GM15510 (cell line): ENCODE data around the gene KCND3.

Experiments
- POLR2A ChIP-seq: IDR thresholded peaks from 3 replicates; pipeline ENCODE4 v1.6.1; 2011; ENCODE audit warnings: borderline replicate concordance; ENCODE audit not compliant: insufficient read length; ENCODE audit errors: extremely low read depth

The KCND3 gene

GRCh38 chr1:111789666-111790316 lies 199.7 kb downstream of the KCND3 start:
- no peak for TF ChIP-seq POLR2A

GRCh38 chr1:111789142-111789541 lies 200.3 kb downstream of the KCND3 start:
- no peak for TF ChIP-seq POLR2A

- no peak for TF ChIP-seq POLR2A
Observed at GRCh38 chr1:111786669-111787207, 202.7 kb downstream of the KCND3 start.

GRCh38 chr1:111784273-111784901 lies 205.1 kb downstream of the KCND3 start:
- TF ChIP-seq POLR2A = no peak

DNA sequence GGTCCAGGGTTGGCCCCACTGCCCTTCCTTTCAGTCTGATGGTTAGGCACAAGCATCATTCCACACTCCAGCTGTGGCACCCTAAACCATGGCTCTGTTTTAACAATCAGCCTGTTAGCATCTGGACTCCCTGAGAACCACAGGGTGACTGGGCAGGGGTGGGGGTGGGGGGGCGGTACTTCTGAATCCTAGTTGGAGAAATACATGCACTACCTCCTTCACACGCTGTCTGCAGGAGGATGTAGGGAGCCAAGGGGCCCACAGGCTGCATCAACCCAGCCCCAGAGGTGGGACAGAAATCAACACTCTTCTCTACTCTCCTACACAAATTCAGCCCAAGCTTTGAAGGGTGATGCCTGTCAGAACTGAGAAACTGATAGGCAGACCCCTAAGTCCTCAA lies 209.9 kb downstream of the KCND3 start:
- no peak for TF ChIP-seq POLR2A

DNA sequence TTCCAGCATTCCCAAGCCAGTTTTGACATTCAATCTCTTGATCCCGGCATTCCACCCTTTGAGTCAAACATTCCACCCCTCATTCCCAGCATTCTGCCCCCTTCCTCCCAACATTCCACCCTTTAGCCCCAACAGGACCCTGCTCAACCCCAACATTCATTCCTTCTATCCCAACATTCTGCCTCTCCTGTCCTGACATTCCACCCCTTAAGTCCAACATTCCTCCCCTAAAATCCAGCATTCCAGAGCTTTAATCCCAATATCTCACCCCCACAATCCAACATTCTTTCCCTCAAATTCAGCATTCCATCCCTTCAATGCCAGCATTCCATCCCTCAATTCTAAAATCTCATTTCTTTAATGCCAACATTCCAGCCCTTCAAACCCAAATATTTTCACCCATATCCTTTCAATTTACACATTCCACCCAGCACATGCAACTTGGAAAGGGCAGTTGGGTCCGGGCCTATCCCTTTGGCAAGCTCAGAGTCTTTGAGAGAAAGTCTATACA lies 210.9 kb downstream of the KCND3 start:
- no peak for TF ChIP-seq POLR2A

GRCh38 chr1:111778066-111778465 lies 211.4 kb downstream of the KCND3 start:
- TF ChIP-seq POLR2A = no peak

GRCh38 chr1:111777301-111777700 lies 212.2 kb downstream of the KCND3 start:
- no peak for TF ChIP-seq POLR2A

GRCh38 chr1:111776861-111777260 lies 212.6 kb downstream of the KCND3 start:
- no peak for TF ChIP-seq POLR2A

GRCh38 chr1:111776391-111776790 lies 213.1 kb downstream of the KCND3 start:
- TF ChIP-seq POLR2A = no peak

GRCh38 chr1:111775966-111776365 lies 213.5 kb downstream of the KCND3 start:
- TF ChIP-seq POLR2A = no peak

DNA sequence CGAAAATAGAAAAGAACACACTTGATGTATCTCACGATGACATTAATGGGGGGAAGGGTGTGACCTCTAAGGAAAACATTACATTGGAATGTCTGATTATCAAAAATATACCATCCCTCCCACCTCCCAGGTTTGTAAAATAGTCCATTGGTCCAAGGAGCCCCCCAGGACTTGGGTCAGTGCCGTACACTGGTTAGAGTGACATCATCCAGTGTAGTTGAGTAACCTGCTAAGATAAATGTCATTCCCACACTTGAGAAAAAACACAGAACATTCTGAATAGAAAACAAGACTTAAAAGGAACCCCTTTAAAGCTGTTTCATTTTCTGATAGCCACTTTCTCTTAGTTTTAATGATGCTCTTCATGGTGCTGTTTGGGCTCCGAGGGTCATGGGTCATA lies 218.6 kb downstream of the KCND3 start:
- no peak for TF ChIP-seq POLR2A

GRCh38 chr1:111769517-111770146 lies 219.8 kb downstream of the KCND3 start:
- no peak for TF ChIP-seq POLR2A

DNA sequence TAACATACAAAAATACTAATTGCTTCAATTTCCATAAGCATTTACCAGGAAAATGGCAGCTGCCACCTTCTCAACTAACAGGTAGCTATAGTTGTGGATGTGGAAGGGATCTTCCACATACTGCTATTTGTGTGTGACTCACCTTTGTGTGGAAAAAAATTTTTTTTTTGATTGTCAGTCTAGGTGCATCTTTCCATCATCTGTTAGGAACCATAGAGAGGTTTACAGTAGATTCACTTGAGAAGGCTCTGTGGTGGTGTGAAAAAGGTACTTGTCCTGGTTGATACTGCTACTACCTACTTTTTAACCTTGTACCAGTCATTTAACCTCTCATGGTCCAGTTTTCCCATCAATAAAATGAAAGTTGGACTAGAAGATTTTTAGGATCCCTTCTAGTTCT lies 220.8 kb downstream of the KCND3 start:
- TF ChIP-seq POLR2A = no peak

- no peak for TF ChIP-seq POLR2A
Observed at GRCh38 chr1:111768023-111768422, 221.4 kb downstream of the KCND3 start.

DNA sequence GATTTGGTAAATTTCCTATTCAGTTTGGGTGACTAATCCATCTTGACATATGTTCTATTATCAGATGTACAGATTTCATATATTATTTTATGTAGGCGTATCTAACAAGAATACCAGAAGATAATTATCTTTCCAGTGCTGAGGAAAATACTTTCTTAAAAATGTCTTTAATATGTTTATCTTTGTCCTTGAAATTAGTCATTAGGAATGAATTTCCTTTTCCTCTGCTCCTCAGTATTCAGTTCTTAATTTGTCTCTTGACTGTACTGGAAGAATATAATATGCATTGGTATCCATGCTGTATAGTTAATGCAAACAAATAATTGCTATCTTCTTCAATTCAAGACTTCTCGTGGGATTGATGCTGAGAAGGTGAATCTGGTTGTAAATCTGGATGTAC lies 227.1 kb downstream of the KCND3 start:
- TF ChIP-seq POLR2A = no peak

- TF ChIP-seq POLR2A = no peak
Observed at GRCh38 chr1:111761717-111762116, 227.8 kb downstream of the KCND3 start.

DNA sequence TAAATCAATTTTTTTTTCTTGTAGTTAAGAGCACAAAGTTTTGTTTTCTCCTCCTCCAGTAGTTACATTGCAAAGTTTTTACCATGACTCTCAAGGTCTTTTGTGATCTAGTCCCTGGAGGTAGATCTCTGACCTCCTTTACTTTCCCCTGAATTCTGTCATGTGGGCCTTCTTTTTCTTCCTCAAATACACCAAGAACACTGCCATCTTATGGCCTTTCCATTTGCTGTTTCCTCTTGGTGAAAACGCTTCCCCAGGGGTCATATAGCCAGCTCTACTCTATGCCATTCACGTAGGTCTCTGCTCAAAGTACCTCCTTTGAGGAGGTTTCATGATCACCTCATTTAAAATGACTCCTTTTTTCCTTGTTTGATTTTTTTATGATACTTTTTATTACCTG lies 231.1 kb downstream of the KCND3 start:
- no peak for TF ChIP-seq POLR2A
